AG10803 (cell line): ENCODE data around the gene CD2AP.

Experiments
- DNase-seq: peaks from one replicate; pipeline ENCODE4 v3.0.0; 2010; ENCODE audit warnings: low read depth
- H3K4me3 ChIP-seq: 2 replicates; pipeline ENCODE4 v1.5.1; 2011; ENCODE audit warnings: mild to moderate bottlenecking, low read length, control low read depth
- CTCF ChIP-seq: conservative IDR thresholded peaks from 2 replicates; pipeline ENCODE4 v1.5.1; 2011; ENCODE audit warnings: mild to moderate bottlenecking, low read length, control low read depth, inconsistent platforms

Gene CD2AP

GRCh38 chr6:47669684-47670513 lies 192.3 kb downstream of the CD2AP start:
- peak; percentile 13 for DNase-seq
- no peak for TF ChIP-seq CTCF
- H3K4me3 ChIP-seq: no peak overlapping the region

GRCh38 chr6:47670851-47671250 lies 193.3 kb downstream of the CD2AP start:
- TF ChIP-seq CTCF: no peak
- no peak for DNase-seq

GRCh38 chr6:47671777-47672176 lies 194.2 kb downstream of the CD2AP start:
- no peak for TF ChIP-seq CTCF
- no peak overlapping the region for H3K4me3 ChIP-seq

More at GRCh38 chr6:47670851-47671250, 193.3 kb downstream of the CD2AP start:
- no peak overlapping the region for H3K4me3 ChIP-seq

GRCh38 chr6:47672816-47673215 lies 195.2 kb downstream of the CD2AP start:
- no peak overlapping the region for H3K4me3 ChIP-seq
- DNase-seq: no peak
- TF ChIP-seq CTCF: no peak

More at GRCh38 chr6:47671777-47672176, 194.2 kb downstream of the CD2AP start:
- no peak for DNase-seq

- no peak for DNase-seq
- no peak overlapping the region for H3K4me3 ChIP-seq
- no peak for TF ChIP-seq CTCF
Observed at GRCh38 chr6:47674673-47675072, 197.1 kb downstream of the CD2AP start.
